ENCODE data around the gene CERS2. TPM values are rescaled to one million over a fixed set of nuclear protein-coding genes. Genes with fewer than 3 reads are reported as not detected.

CERS2 gene
- total and polyA plus RNA-seq, 2 of the 13 experiments (the other 11 are each of a cell fraction or from before 2014, with no cell fraction given) = 269 to 298 TPM

DNA sequence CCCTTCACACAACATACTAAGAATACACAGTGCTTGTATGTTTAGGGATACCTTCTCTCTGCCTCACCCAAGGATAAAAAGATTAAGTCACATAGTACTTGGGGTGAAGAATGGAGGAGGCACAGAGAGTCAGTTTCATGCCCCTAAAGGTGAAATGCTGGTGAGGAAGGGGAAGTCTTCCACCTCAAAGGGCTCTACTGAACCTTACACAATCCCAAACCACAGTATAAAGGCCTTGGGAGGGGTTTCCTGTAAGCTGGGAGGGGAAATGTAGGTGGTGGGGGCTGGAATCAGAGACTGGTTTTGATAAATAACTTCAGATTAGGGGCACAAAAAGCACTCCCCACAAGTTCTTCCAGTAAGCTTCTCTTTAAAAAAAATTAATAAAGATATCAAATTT is 28.5 kb upstream of the CERS2 start:
- ChIA-PET POLR2A (interaction anchor here (0.8 to 9.1 kb wide), 5 partner anchors 9 to 36 kb away, joined by 3 to 150 read pairs (median 5); partner anchors contain the start of gene ANXA9), CTCF (ENCODE audit: low intra/inter-chr PET ratio, low total read pairs) (interaction anchor here (1.7 kb wide), 1 partner anchor 24 kb away, joined by 7 read pairs; no protein-coding TSS in a partner anchor)
- Histone ChIP-seq H3K4me3 (replicated peaks in 1 of 3; ENCODE audit: insufficient read depth in 1 of 3, low read depth in 2 of 3, low read length in 3 of 3) (no peak overlapping the region; a peak in 1 of 6 replicates), H3K79me2 (ENCODE audit: insufficient read depth, low read length) (peaks cover 15% of the 10 kb centered on the region), H3K27me3 (ENCODE audit: control insufficient read depth in 1 of 2, insufficient read depth in 2 of 2, low read length in 2 of 2) (no peaks in the 10 kb centered on the region; a peak in 1 of 5 replicates), H3K9ac (ENCODE audit: insufficient read depth, low read depth, low read length) (no peak overlapping the region), H3K4me2 (ENCODE audit: low read depth, low read length) (peak overlapping the region; percentile 65), H4K20me1 (ENCODE audit: insufficient read depth, low read length) (no peaks in the 10 kb centered on the region), H2AFZ (ENCODE audit: low read length) (no peak overlapping the region), H3K9me3 (ENCODE audit: low read length) (no peaks in the 10 kb centered on the region), H3K27ac (ENCODE audit: extremely low read length, insufficient read depth, low read length) (peak overlapping the region; percentile 36), H3K36me3 (replicated peaks in 1 of 2; ENCODE audit: control insufficient read depth in 1 of 2, insufficient read depth in 2 of 2, low read length in 2 of 2) (peaks cover 7 to 26% of the 10 kb centered on the region in 2 experiments; a peak in 4 of 5 replicates), H3K4me1 (ENCODE audit: insufficient read depth, low read length) (peaks cover 64% of the 10 kb centered on the region)
- DNase-seq (ENCODE audit: low spot score) = no peak
- TF ChIP-seq ZNF12 (CRISPR knock-in tag; IDR thresholded peaks at IDR 0.05) (no peak), ZNF501 (CRISPR knock-in tag; IDR thresholded peaks at IDR 0.05) (no peak)
- BruUV-seq (replicated peaks) = no TSS peak
- in situ Hi-C loops (cut with HindIII; ENCODE audit: extremely low pct_ligation_motif_present, low pct_unique_long_range_greater_than_20kb) (no loop called here), intact Hi-C loops (cut with micrococcal nuclease; ENCODE audit: unreplicated experiment) (no loop called here)
- no peak for ATAC-seq
- no peak for FAIRE-seq

- H3K4me2 ChIP-seq (ENCODE audit: low read depth, low read length) = peak overlapping the region; percentile 65
- POLR2A ChIA-PET = interaction anchor here (0.9 to 9.1 kb wide), 5 partner anchors 10 to 35 kb away, joined by 3 to 150 read pairs (median 8); partner anchors contain the start of gene ANXA9
- H3K9me3 ChIP-seq (ENCODE audit: low read length) = no peaks in the 10 kb centered on the region
- CTCF ChIA-PET (ENCODE audit: low intra/inter-chr PET ratio, low total read pairs) = no interaction called here
- H3K4me1 ChIP-seq (ENCODE audit: insufficient read depth, low read length) = peaks cover 60% of the 10 kb centered on the region
- peak overlapping the region; percentile 29 for H3K27ac ChIP-seq (ENCODE audit: extremely low read length, insufficient read depth, low read length)
- TF ChIP-seq FOXA1 (IDR thresholded peaks at IDR 0.05) (no peak), FOXA1 (CRISPR knock-in tag; IDR thresholded peaks at IDR 0.05) (peak; percentile 6; the same call in 1 of the 2 replicates), ZNF878 (CRISPR knock-in tag; IDR thresholded peaks at IDR 0.05) (no peak), TEAD3 (CRISPR knock-in tag; optimal IDR thresholded peaks at IDR 0.05; ENCODE audit: borderline replicate concordance) (peak; percentile 26), ZSCAN5A (CRISPR knock-in tag; IDR thresholded peaks at IDR 0.05; ENCODE audit: borderline replicate concordance) (no peak), SAP130 (CRISPR knock-in tag; IDR thresholded peaks at IDR 0.05; ENCODE audit: low read depth) (no peak), ZNF33A (CRISPR knock-in tag; IDR thresholded peaks at IDR 0.05; ENCODE audit: borderline replicate concordance) (no peak), MTA1 (CRISPR knock-in tag; IDR thresholded peaks at IDR 0.05; ENCODE audit: borderline replicate concordance) (no peak), CBX5 (CRISPR knock-in tag; IDR thresholded peaks at IDR 0.05; ENCODE audit: borderline replicate concordance) (no peak)
- TF ChIP-seq, protein P1, sequence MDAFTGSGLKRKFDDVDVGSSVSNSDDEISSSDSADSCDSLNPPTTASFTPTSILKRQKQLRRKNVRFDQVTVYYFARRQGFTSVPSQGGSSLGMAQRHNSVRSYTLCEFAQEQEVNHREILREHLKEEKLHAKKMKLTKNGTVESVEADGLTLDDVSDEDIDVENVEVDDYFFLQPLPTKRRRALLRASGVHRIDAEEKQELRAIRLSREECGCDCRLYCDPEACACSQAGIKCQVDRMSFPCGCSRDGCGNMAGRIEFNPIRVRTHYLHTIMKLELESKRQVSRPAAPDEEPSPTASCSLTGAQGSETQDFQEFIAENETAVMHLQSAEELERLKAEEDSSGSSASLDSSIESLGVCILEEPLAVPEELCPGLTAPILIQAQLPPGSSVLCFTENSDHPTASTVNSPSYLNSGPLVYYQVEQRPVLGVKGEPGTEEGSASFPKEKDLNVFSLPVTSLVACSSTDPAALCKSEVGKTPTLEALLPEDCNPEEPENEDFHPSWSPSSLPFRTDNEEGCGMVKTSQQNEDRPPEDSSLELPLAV (CRISPR knock-in tag; conservative IDR thresholded peaks at IDR 0.05; ENCODE audit: low read depth) = no peak
- TF ChIP-seq, protein P2, sequence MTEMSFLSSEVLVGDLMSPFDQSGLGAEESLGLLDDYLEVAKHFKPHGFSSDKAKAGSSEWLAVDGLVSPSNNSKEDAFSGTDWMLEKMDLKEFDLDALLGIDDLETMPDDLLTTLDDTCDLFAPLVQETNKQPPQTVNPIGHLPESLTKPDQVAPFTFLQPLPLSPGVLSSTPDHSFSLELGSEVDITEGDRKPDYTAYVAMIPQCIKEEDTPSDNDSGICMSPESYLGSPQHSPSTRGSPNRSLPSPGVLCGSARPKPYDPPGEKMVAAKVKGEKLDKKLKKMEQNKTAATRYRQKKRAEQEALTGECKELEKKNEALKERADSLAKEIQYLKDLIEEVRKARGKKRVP (CRISPR knock-in tag; IDR thresholded peaks at IDR 0.05) = no peak
- no peak overlapping the region for H2AFZ ChIP-seq (ENCODE audit: low read length)
- no peaks in the 10 kb centered on the region for H4K20me1 ChIP-seq (ENCODE audit: insufficient read depth, low read length)
- FAIRE-seq = no peak
- intact Hi-C loops (cut with micrococcal nuclease; ENCODE audit: unreplicated experiment) = no loop called here
- no peak for DNase-seq (ENCODE audit: low spot score)
- in situ Hi-C loops (cut with HindIII; ENCODE audit: extremely low pct_ligation_motif_present, low pct_unique_long_range_greater_than_20kb) = no loop called here
- H3K9ac ChIP-seq (ENCODE audit: insufficient read depth, low read depth, low read length) = peak overlapping the region; percentile 31; the same call in 1 of the 2 replicates
- ATAC-seq = no peak
- BruUV-seq (replicated peaks) = no TSS peak
- 12% methylated on average over 2 of the region's 2 CpGs for WGBS (ENCODE audit: low lambda C conversion rate)
- peaks cover 15% of the 10 kb centered on the region for H3K79me2 ChIP-seq (ENCODE audit: insufficient read depth, low read length)
- H3K36me3 ChIP-seq (replicated peaks in 1 of 2; ENCODE audit: control insufficient read depth in 1 of 2, insufficient read depth in 2 of 2, low read length in 2 of 2) = peaks cover 7 to 31% of the 10 kb centered on the region in 2 experiments; a peak in 4 of 5 replicates
- H3K4me3 ChIP-seq (replicated peaks in 1 of 3; ENCODE audit: insufficient read depth in 1 of 3, low read depth in 2 of 3, low read length in 3 of 3) = no peak overlapping the region; a peak in 1 of 6 replicates
- no peaks in the 10 kb centered on the region; a peak in 1 of 5 replicates for H3K27me3 ChIP-seq (ENCODE audit: control insufficient read depth in 1 of 2, insufficient read depth in 2 of 2, low read length in 2 of 2)
Observed at GRCh38 chr1:151002611-151003010, 28.0 kb upstream of the CERS2 start.
